Neural cell (in vitro differentiated cells): Measurements from ENCODE around the gene POT1. TPM values are rescaled to one million over a fixed set of nuclear protein-coding genes. Genes with fewer than 3 reads are reported as not detected.

Experiments
- H2AFZ ChIP-seq: fragments of 200-600, 300-800 bp; sonication (generic), shearing (Covaris generic); 2 replicates; pipeline ENCODE4 v1.6.0; 2014; ENCODE audit warnings: low read depth, mild to moderate bottlenecking, antibody characterized with exemption, low read length, moderate library complexity
- H3F3A ChIP-seq: fragments of 200-600 bp; shearing (Covaris generic); 2 replicates; pipeline ENCODE4 v1.6.1; 2016; ENCODE audit warnings: mild to moderate bottlenecking, moderate library complexity, mixed read lengths, antibody characterized with exemption, low read length; ENCODE audit not compliant: insufficient read depth, poor library complexity, severe bottlenecking
- H3K27ac ChIP-seq: fragments of 200-600, 300-800 bp; sonication (generic), shearing (Covaris generic); 2 replicates; pipeline ENCODE4 v1.5.1; 2014; ENCODE audit warnings: mild to moderate bottlenecking, low read length, moderate library complexity
- H3K27me3 ChIP-seq: fragments of 300-800, 200-600 bp; sonication (generic), shearing (Covaris generic); 2 replicates; pipeline ENCODE4 v1.6.0; 2014; ENCODE audit warnings: mild to moderate bottlenecking, low read depth, low read length, moderate library complexity; ENCODE audit not compliant: insufficient read depth
- H3K36me3 ChIP-seq: fragments of 300-800, 200-600 bp; sonication (generic), shearing (Covaris generic); 2 replicates; pipeline ENCODE4 v1.5.1; 2014; ENCODE audit warnings: mild to moderate bottlenecking, antibody characterized with exemption, low read length, moderate library complexity; ENCODE audit not compliant: insufficient read depth
- H3K4me2 ChIP-seq: fragments of 300-800, 200-600 bp; sonication (generic), shearing (Covaris generic); 2 replicates; pipeline ENCODE4 v1.6.0; 2014; ENCODE audit warnings: mild to moderate bottlenecking, low read length
- H3K4me3 ChIP-seq: fragments of 300-800, 200-600 bp; sonication (generic), shearing (Covaris generic); 2 replicates; pipeline ENCODE4 v1.5.1; 2014; ENCODE audit warnings: mild to moderate bottlenecking, low read length, moderate library complexity
- H3K79me2 ChIP-seq: fragments of 200-600 bp; shearing (Covaris generic); replicated peaks from 2 replicates; pipeline ENCODE4 v1.6.0; 2014; ENCODE audit warnings: mild to moderate bottlenecking, low read length, moderate library complexity; ENCODE audit not compliant: insufficient read depth
- H3K9ac ChIP-seq: fragments of 300-800, 200-600 bp; sonication (generic), shearing (Covaris generic); 2 replicates; pipeline ENCODE4 v1.6.1; 2016; ENCODE audit warnings: mild to moderate bottlenecking, low read length, mixed read lengths
- H3K9me2 ChIP-seq: fragments of 200-600 bp; shearing (Covaris generic); 2 replicates; pipeline ENCODE4 v1.6.1; 2016; ENCODE audit warnings: mild to moderate bottlenecking, low read length, mixed read lengths; ENCODE audit not compliant: insufficient read depth
- H3K9me3 ChIP-seq: fragments of 200-600, 300-800 bp; sonication (generic), shearing (Covaris generic); 2 replicates; pipeline ENCODE4 v1.6.1; 2016; ENCODE audit warnings: mild to moderate bottlenecking, mixed run types, low read length, moderate library complexity, mixed read lengths
- H4K20me1 ChIP-seq: fragments of 200-600 bp; shearing (Covaris generic); 2 replicates; pipeline ENCODE4 v1.6.1; 2016; ENCODE audit warnings: mild to moderate bottlenecking, mixed run types; ENCODE audit not compliant: insufficient read depth
- EP300 ChIP-seq: fragments of 450-650 bp; conservative IDR thresholded peaks from 2 replicates; pipeline ENCODE4 v1.6.1; 2014; ENCODE audit warnings: antibody characterized with exemption, mild to moderate bottlenecking, moderate library complexity; ENCODE audit not compliant: poor library complexity, severe bottlenecking
- EZH2 ChIP-seq: fragments of 200-600, 300-800 bp; shearing (Covaris generic), sonication (generic); IDR thresholded peaks from 2 replicates; pipeline ENCODE4 v1.6.1; 2014; ENCODE audit warnings: antibody characterized with exemption, low read length, borderline replicate concordance, mild to moderate bottlenecking; ENCODE audit not compliant: insufficient read depth, poor library complexity, severe bottlenecking
- MXI1 ChIP-seq: fragments of 450-650 bp; conservative IDR thresholded peaks from 2 replicates; pipeline ENCODE4 v1.6.1; 2014; ENCODE audit warnings: antibody characterized with exemption, mild to moderate bottlenecking; ENCODE audit not compliant: poor library complexity, severe bottlenecking
- POLR2AphosphoS5 ChIP-seq: IDR thresholded peaks from 2 replicates; pipeline ENCODE4 v1.6.1; 2012
- RAD21 ChIP-seq: fragments of 450-650 bp; conservative IDR thresholded peaks from 2 replicates; pipeline ENCODE4 v1.6.1; 2014; ENCODE audit warnings: antibody characterized with exemption, mild to moderate bottlenecking, moderate library complexity
- SMC3 ChIP-seq: fragments of 450-650 bp; conservative IDR thresholded peaks from 2 replicates; pipeline ENCODE4 v1.6.1; 2014; ENCODE audit warnings: antibody characterized with exemption, mild to moderate bottlenecking, moderate library complexity; ENCODE audit not compliant: poor library complexity
- TAF1 ChIP-seq: IDR thresholded peaks from 2 replicates; pipeline ENCODE4 v1.6.1; 2012; ENCODE audit warnings: low read depth
- polyA plus RNA-seq: library from polyadenylated mRNA; depleted of rRNA; stranded (reverse); fragments of >200 nt; gene quantifications from 2 replicates; pipeline ENCODE4 v1.2.3, GENCODE V29; 2014
- TF ChIP-seq, protein P1 (sequence below): IDR thresholded peaks from 2 replicates; pipeline ENCODE4 v1.6.1; 2012; ENCODE audit warnings: borderline replicate concordance
- TF ChIP-seq, protein P2 (sequence below): fragments of 450-650 bp; IDR thresholded peaks from 2 replicates; pipeline ENCODE4 v1.5.1; 2014; ENCODE audit warnings: antibody characterized with exemption, mild to moderate bottlenecking, moderate library complexity; ENCODE audit not compliant: poor library complexity, severe bottlenecking

Gene POT1
- polyA plus RNA-seq, 1 donor from 2014 or later = 19.3 TPM

DNA sequence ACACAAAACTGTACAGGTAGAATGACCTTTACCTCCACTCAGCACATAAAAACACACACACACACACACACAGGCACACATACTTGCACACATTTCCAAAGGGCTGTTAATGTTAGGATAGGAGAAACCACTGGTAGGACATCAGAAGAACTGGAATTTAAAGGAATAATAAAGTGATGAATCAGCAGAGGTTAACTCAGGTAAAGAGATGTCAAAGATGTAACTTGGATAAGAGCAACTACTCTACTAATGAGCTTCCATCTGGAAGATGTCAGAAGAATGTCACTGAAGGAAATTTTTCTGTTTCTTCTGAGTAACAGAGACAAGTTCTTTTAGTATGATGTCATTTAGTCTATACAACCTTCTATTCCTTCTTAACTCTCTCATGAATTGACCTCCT is 137.6 kb downstream of the POT1 start:
- no peaks in the 10 kb centered on the region for H3K27me3 ChIP-seq
- H3K36me3 ChIP-seq = no peaks in the 10 kb centered on the region
- no peaks in the 10 kb centered on the region for H4K20me1 ChIP-seq
- H2AFZ ChIP-seq = no peak overlapping the region
- no peak overlapping the region for H3K9ac ChIP-seq
- TF ChIP-seq MXI1 (no peak), TAF1 (no peak), POLR2AphosphoS5 (no peak), SMC3 (no peak), EP300 (no peak), RAD21 (no peak), EZH2 (no peak)
- TF ChIP-seq, protein P1, sequence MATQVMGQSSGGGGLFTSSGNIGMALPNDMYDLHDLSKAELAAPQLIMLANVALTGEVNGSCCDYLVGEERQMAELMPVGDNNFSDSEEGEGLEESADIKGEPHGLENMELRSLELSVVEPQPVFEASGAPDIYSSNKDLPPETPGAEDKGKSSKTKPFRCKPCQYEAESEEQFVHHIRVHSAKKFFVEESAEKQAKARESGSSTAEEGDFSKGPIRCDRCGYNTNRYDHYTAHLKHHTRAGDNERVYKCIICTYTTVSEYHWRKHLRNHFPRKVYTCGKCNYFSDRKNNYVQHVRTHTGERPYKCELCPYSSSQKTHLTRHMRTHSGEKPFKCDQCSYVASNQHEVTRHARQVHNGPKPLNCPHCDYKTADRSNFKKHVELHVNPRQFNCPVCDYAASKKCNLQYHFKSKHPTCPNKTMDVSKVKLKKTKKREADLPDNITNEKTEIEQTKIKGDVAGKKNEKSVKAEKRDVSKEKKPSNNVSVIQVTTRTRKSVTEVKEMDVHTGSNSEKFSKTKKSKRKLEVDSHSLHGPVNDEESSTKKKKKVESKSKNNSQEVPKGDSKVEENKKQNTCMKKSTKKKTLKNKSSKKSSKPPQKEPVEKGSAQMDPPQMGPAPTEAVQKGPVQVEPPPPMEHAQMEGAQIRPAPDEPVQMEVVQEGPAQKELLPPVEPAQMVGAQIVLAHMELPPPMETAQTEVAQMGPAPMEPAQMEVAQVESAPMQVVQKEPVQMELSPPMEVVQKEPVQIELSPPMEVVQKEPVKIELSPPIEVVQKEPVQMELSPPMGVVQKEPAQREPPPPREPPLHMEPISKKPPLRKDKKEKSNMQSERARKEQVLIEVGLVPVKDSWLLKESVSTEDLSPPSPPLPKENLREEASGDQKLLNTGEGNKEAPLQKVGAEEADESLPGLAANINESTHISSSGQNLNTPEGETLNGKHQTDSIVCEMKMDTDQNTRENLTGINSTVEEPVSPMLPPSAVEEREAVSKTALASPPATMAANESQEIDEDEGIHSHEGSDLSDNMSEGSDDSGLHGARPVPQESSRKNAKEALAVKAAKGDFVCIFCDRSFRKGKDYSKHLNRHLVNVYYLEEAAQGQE = no peak
- TF ChIP-seq, protein P2, sequence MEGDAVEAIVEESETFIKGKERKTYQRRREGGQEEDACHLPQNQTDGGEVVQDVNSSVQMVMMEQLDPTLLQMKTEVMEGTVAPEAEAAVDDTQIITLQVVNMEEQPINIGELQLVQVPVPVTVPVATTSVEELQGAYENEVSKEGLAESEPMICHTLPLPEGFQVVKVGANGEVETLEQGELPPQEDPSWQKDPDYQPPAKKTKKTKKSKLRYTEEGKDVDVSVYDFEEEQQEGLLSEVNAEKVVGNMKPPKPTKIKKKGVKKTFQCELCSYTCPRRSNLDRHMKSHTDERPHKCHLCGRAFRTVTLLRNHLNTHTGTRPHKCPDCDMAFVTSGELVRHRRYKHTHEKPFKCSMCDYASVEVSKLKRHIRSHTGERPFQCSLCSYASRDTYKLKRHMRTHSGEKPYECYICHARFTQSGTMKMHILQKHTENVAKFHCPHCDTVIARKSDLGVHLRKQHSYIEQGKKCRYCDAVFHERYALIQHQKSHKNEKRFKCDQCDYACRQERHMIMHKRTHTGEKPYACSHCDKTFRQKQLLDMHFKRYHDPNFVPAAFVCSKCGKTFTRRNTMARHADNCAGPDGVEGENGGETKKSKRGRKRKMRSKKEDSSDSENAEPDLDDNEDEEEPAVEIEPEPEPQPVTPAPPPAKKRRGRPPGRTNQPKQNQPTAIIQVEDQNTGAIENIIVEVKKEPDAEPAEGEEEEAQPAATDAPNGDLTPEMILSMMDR = no peak
- H3F3A ChIP-seq = no peaks in the 10 kb centered on the region
- no peak overlapping the region for H3K27ac ChIP-seq
- no peaks in the 10 kb centered on the region for H3K79me2 ChIP-seq
- no peaks in the 10 kb centered on the region for H3K9me2 ChIP-seq
- H3K4me2 ChIP-seq = no peak overlapping the region
- H3K4me3 ChIP-seq = no peak overlapping the region
- H3K9me3 ChIP-seq = no peaks in the 10 kb centered on the region

GRCh38 chr7:124791426-124791825 is 138.2 kb downstream of the POT1 start:
- Histone ChIP-seq H3K27ac (no peak overlapping the region), H3K4me2 (no peak overlapping the region), H2AFZ (no peak overlapping the region), H3K27me3 (no peaks in the 10 kb centered on the region), H3K9ac (no peak overlapping the region), H3F3A (no peaks in the 10 kb centered on the region), H3K9me3 (no peaks in the 10 kb centered on the region), H3K79me2 (no peaks in the 10 kb centered on the region), H3K9me2 (no peaks in the 10 kb centered on the region), H3K4me3 (no peak overlapping the region), H3K36me3 (no peaks in the 10 kb centered on the region), H4K20me1 (no peaks in the 10 kb centered on the region)
- TF ChIP-seq EZH2 (no peak), EP300 (no peak), SMC3 (no peak), RAD21 (no peak), TAF1 (no peak), MXI1 (no peak)
- TF ChIP-seq, protein P2 = no peak
